ENCODE data around the gene SLC11A1.

SLC11A1 gene

DNA sequence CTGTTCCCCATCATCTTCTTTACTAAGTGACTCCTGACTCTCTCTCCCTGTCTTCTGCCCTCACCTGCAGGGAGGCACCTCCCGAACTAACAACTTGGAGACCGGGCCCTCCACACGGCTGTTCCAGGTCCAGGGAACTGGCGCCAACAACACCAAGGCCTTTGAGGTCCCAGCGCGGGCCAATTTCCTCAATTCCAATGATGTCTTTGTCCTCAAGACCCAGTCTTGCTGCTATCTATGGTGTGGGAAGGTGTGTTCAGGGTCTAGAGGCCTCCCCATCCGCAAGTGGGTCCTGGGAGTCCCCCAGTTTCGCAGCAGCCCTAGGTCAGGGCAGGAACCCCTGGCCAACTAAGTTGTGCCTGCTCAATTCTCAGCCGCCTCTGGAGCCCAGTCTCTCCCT is 52.4 kb downstream of the SLC11A1 start:
- Histone ChIP-seq H3K9me3 (ENCODE audit: insufficient read depth, low read depth, low read length) (no peaks in the 10 kb centered on the region), H3K27ac (ENCODE audit: low read length) (no peak overlapping the region), H3K36me3 (ENCODE audit: insufficient read depth, low read depth, low read length) (no peaks in the 10 kb centered on the region), H3K4me1 (ENCODE audit: insufficient read depth, low read length) (no peaks in the 10 kb centered on the region), H3K4me3 (ENCODE audit: low read length) (no peak overlapping the region), H3K27me3 (ENCODE audit: insufficient read depth, low read length) (no peaks in the 10 kb centered on the region), H3K9ac (ENCODE audit: low read depth, low read length) (no peak overlapping the region)

- H3K27ac ChIP-seq (ENCODE audit: low read length) = no peak overlapping the region
Measured at GRCh38 chr2:218435003-218435982, 53.2 kb downstream of the SLC11A1 start.

GRCh38 chr2:218436992-218437391 is 54.9 kb downstream of the SLC11A1 start:
- Histone ChIP-seq H3K27ac (ENCODE audit: low read length) (no peak overlapping the region), H3K4me1 (ENCODE audit: insufficient read depth, low read length) (no peaks in the 10 kb centered on the region), H3K27me3 (ENCODE audit: insufficient read depth, low read length) (no peaks in the 10 kb centered on the region), H3K4me3 (ENCODE audit: low read length) (no peak overlapping the region), H3K9ac (ENCODE audit: low read depth, low read length) (no peak overlapping the region), H3K36me3 (ENCODE audit: insufficient read depth, low read depth, low read length) (0 out of 2 replicates have a peak, but pooled peaks cover 2% of the 10 kb centered on the region), H3K9me3 (ENCODE audit: insufficient read depth, low read depth, low read length) (no peaks in the 10 kb centered on the region)

More at GRCh38 chr2:218435003-218435982, 53.2 kb downstream of the SLC11A1 start:
- Histone ChIP-seq H3K9me3 (ENCODE audit: insufficient read depth, low read depth, low read length) (no peaks in the 10 kb centered on the region), H3K4me1 (ENCODE audit: insufficient read depth, low read length) (no peaks in the 10 kb centered on the region), H3K36me3 (ENCODE audit: insufficient read depth, low read depth, low read length) (no peaks in the 10 kb centered on the region), H3K4me3 (ENCODE audit: low read length) (no peak overlapping the region), H3K9ac (ENCODE audit: low read depth, low read length) (no peak overlapping the region), H3K27me3 (ENCODE audit: insufficient read depth, low read length) (no peaks in the 10 kb centered on the region)

DNA sequence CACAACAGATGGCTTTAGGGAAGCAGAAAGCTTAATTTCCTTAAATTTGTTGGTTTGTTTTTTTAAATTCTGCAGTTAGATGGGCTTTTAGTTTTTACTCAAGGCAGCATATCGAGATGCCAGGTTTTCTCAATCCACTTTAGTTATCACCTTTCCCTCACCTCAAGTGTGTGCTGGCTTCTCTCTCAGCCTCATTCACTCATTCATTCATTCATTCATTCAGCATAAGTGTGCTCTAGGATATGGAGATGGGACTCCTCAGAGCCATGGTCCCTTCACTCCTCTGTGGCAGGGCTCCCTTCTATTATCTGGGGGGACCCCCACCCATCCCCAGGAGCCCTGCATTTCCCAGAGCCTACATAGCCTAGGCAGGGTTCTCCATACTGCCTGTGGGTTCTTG is 55.9 kb downstream of the SLC11A1 start:
- 0 out of 2 replicates have a peak, but pooled peaks cover 2% of the 10 kb centered on the region for H3K36me3 ChIP-seq (ENCODE audit: insufficient read depth, low read depth, low read length)
- no peak overlapping the region for H3K4me3 ChIP-seq (ENCODE audit: low read length)
- H3K4me1 ChIP-seq (ENCODE audit: insufficient read depth, low read length) = no peaks in the 10 kb centered on the region
- H3K9me3 ChIP-seq (ENCODE audit: insufficient read depth, low read depth, low read length) = no peaks in the 10 kb centered on the region
- H3K27ac ChIP-seq (ENCODE audit: low read length) = no peak overlapping the region
- no peaks in the 10 kb centered on the region for H3K27me3 ChIP-seq (ENCODE audit: insufficient read depth, low read length)
- H3K9ac ChIP-seq (ENCODE audit: low read depth, low read length) = no peak overlapping the region

DNA sequence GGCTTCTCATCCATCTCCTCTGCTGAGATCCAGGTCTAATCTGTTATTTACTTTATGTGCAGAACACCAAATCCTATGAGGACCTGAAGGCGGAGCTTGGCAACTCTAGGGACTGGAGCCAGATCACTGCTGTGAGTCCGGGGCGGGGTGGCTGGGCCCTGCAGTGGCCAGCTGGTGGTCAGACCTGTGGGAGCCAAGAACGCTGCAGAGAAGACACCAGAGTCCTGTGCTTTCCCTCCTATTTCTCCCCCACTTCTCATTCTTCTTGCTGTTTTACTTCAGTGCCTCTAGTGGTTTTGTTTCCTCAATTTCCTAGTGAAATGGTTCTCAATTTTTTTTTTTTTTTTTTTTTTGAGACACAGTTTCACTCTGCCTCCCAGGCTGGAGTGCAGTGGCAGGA is 56.5 kb downstream of the SLC11A1 start:
- Histone ChIP-seq H3K4me3 (ENCODE audit: low read length) (no peak overlapping the region), H3K27me3 (ENCODE audit: insufficient read depth, low read length) (no peaks in the 10 kb centered on the region), H3K4me1 (ENCODE audit: insufficient read depth, low read length) (no peaks in the 10 kb centered on the region), H3K9ac (ENCODE audit: low read depth, low read length) (no peak overlapping the region), H3K36me3 (ENCODE audit: insufficient read depth, low read depth, low read length) (0 out of 2 replicates have a peak, but pooled peaks cover 2% of the 10 kb centered on the region), H3K27ac (ENCODE audit: low read length) (no peak overlapping the region), H3K9me3 (ENCODE audit: insufficient read depth, low read depth, low read length) (no peaks in the 10 kb centered on the region)

DNA sequence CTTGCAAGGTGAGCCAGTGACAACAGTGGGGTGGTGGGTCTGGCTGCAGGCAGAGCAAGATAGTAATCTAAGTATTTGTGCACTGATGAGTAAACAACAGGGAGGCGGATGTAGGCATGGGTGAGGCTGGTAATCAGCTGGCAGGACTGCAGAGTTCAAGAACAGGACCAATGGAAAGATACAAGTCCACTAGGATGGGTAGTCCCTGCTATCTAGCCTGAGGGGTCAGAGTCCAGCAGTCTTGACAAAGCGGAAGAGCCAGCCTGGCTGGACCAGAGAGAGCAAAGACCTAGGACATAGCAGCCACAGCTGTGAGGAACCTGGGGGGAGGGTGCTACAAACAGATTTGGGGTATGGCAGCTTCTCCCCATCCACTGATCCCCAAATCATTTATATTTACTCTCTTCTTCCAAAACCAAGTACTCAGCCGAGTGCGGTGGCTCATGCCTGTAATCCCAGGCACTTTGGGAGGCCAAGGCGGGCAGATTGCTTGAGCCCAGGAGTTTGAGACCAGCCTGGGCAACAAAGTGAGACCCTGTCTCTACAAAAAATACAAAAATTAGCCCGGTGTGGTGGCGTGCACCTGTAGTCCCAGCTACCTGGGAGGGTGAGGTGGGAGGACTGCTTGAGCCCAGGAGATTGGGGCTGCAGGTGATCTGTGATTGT is 62.8 kb downstream of the SLC11A1 start:
- Histone ChIP-seq H3K36me3 (ENCODE audit: insufficient read depth, low read depth, low read length) (peaks cover 38% of the 10 kb centered on the region; the same call in 1 of the 2 replicates), H3K4me3 (ENCODE audit: low read length) (no peak overlapping the region), H3K27me3 (ENCODE audit: insufficient read depth, low read length) (no peaks in the 10 kb centered on the region), H3K4me1 (ENCODE audit: insufficient read depth, low read length) (no peaks in the 10 kb centered on the region), H3K9ac (ENCODE audit: low read depth, low read length) (no peak overlapping the region), H3K27ac (ENCODE audit: low read length) (no peak overlapping the region), H3K9me3 (ENCODE audit: insufficient read depth, low read depth, low read length) (no peaks in the 10 kb centered on the region)

GRCh38 chr2:218445602-218446001 is 63.5 kb downstream of the SLC11A1 start:
- H3K27me3 ChIP-seq (ENCODE audit: insufficient read depth, low read length) = no peaks in the 10 kb centered on the region
- H3K4me3 ChIP-seq (ENCODE audit: low read length) = no peak overlapping the region
- no peak overlapping the region for H3K9ac ChIP-seq (ENCODE audit: low read depth, low read length)
- H3K27ac ChIP-seq (ENCODE audit: low read length) = no peak overlapping the region
- peaks cover 39% of the 10 kb centered on the region; the same call in 1 of the 2 replicates for H3K36me3 ChIP-seq (ENCODE audit: insufficient read depth, low read depth, low read length)
- no peaks in the 10 kb centered on the region for H3K4me1 ChIP-seq (ENCODE audit: insufficient read depth, low read length)
- H3K9me3 ChIP-seq (ENCODE audit: insufficient read depth, low read depth, low read length) = no peaks in the 10 kb centered on the region
